Head of caudate nucleus (tissue), 42 donors: ENCODE measurements around the gene LYSMD1.
"Not testable (repeated sequence)": the region's sequence is repeated elsewhere in the genome, so short reads cannot be mapped to it uniquely, and the experiment has no call there.

Experiments used
- DNase-seq, 42 donors: peaks; one replicate each; pipeline versions ENCODE4 v3.0.0 to v3.0.0-alpha.2; 2020 to 2021; ENCODE audit warnings: mixed read lengths in 7 of 42
- intact Hi-C: fragments of 100-400 bp; cut with DNase I; formaldehyde crosslinking; loops from one replicate; pipeline ENCODE4 v1.15.0; 2022

LYSMD1 gene, protein sequence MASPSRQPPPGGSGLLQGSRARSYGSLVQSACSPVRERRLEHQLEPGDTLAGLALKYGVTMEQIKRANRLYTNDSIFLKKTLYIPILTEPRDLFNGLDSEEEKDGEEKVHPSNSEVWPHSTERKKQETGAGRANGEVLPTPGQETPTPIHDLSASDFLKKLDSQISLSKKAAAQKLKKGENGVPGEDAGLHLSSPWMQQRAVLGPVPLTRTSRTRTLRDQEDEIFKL

GRCh38 chr1:151165738-151166504, at the start of gene LYSMD1, which contains the start of gene SCNM1:
LYSMD1 (minus strand) TSS chr1:151165902; CDS start chr1:151165258, 644 bp downstream.
SCNM1 (plus strand) TSS chr1:151166144; CDS start chr1:151166153, 9 bp downstream.
- intact Hi-C loops, result no loop called here
- peak; percentile 89 to 99 (median 98) for DNase-seq

DNA sequence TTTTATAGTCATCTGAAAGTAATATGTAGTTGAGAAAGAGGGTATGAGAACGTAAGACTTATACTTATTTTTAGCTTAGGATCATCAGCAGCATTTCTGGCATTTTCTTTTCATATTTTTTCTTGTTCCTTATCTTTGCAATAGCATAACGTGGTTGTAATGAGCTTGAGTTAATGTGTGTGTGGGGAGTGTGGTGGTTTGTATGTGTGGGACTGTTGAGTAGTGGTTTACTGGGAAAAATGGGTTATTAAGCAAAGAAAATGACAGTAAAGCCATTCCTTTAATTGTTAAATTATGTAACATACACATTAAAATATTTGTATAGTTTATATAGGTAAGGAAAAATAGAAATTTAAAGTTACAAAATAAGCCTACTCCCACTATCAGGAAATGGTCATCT, 47.9 kb upstream of the LYSMD1 start:
- intact Hi-C loops, result no loop called here
- no peak for DNase-seq

DNA sequence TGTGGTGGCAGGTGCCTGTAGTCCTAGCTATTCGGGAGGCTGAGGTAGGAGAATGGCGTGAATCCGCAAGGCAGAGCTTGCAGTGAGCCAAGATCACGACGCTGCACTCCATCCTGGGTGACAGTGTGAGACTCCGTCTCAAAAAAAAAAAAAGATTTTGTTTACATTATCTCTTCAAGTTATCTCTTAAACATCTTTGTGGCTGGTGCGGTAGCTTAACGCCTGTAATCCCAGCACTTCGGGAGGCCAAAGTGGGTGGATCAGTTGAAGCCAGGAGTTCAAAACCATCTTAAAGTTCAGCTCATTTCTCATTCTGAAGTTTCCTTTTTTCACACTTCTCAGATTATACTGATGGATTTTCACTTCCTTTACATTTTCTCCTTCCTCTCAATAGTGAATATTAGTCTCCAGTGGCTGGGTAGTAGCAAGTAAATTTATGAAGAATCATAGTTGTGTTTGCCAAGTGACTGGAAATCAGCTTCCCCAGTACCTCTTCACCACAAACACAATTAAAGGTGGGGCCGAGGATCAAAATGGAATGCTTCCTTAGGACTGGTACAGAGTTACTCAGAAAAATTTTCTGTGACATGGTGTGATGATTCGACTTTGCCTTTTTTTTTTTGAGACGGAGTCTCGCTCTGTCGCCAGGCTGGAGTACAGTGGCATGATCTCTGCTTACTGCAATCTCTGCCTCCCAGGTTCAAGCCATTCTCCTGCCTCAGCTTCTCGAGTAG, 46.4 kb upstream of the LYSMD1 start:
- no peak for DNase-seq
- intact Hi-C loops, result no loop called here

GRCh38 chr1:151210830-151211229, 45.1 kb upstream of the LYSMD1 start:
- intact Hi-C loops, result no loop called here
- no peak for DNase-seq

DNA sequence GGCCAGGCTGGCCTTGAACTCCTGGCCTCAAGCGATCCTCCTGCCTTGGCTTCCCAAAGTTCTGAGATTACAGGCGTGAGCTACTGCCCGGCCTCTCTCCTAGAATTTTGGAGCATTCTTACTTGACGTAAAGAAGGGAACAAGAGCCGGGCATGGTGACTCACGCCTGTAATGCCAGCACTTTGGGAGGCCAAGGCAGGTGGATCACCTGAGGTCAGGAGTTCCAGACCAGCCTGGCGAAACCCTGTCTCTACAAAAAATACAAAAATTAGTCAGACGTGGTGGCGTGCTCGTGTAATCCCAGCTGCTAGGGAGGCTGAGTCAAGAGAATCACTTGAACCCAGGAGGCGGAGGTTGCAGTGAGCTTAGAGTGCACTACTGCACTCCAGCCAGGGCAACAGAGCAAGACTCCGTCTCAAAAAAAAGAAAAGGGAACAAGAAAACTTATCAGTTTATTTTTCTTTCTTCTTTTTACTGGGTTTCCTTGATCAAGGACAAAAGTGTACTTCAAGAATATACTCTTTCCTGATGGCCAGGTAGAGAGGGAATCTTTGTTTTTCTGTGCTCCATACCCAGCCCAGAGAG, 39.8 kb upstream of the LYSMD1 start:
- intact Hi-C loops, DNase-seq: not testable (repeated sequence)

DNA sequence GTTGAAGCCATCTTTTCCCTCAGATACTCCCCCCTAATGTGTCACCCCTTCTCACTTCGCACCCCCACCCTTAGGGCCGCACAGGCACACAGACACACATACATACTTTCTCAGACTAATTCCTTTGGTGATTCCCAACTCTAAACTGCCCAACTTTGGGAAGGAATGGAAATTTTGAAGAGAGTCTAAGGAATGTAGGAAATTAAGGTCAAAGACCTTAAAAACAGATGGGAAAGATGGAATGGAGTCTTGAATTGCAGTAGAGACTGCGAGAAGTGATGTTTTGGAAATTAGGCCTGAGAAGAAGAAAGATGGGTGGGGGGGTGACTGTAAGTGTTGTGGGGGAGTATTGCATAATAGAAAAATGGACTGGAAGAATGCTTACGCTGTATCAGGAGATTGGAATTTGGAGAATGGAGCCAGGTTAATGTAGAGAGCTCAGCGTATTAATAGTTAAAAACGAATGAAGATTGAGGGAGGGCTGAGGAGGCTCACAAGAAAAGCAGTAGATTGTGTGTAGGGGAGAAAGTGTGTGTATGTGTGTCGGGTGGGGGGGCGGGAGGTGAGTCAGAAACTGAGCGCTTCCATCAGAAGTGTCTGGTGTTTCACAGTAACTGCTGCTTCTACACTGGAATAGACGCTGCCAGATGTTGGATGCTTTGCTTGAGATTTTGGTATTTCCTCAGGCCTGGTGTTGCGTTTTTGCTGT, 34.3 kb upstream of the LYSMD1 start:
- peak in 11 of 42 donors; percentile 4 to 60 (median 27) for DNase-seq
- intact Hi-C loops, result loop anchor here (2.0 to 10.0 kb wide), 2 partner anchors 55 to 145 kb away; partner anchors contain the start of genes PSMD4 and RFX5

GRCh38 chr1:151198254-151199127, 32.8 kb upstream of the LYSMD1 start, which contains the start of gene PIP5K1A:
PIP5K1A (plus strand) TSS chr1:151198552; CDS start chr1:151198997, 445 bp downstream.
- DNase-seq, result peak; percentile 95 to 100 (median 99)
- intact Hi-C loops, result loop anchor here (2.0 to 10.0 kb wide), 2 partner anchors 56 to 146 kb away; partner anchors contain the start of genes PSMD4 and RFX5

DNA sequence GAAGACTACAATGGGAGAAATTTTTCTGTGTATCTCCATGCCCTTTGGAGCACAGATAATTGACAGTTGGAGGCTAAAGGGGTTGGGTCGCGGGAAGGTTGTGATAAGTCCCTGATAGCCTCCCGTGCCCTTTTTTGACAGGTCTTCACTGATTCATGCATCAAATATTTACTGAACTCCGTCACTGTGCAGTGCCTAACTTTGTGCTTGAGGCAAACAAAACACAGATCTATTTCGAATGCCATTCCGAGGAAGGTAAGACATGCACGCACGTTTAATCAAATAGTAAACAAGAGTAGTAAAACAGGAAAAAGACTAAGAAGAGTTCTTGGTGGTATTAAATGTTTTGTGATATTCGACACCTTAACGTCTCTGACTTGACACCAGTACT, 32.2 kb upstream of the LYSMD1 start:
- DNase-seq, result no peak
- intact Hi-C loops, result loop anchor here (2.0 to 10.0 kb wide), 2 partner anchors 57 to 147 kb away; partner anchors contain the start of genes PSMD4 and RFX5

DNA sequence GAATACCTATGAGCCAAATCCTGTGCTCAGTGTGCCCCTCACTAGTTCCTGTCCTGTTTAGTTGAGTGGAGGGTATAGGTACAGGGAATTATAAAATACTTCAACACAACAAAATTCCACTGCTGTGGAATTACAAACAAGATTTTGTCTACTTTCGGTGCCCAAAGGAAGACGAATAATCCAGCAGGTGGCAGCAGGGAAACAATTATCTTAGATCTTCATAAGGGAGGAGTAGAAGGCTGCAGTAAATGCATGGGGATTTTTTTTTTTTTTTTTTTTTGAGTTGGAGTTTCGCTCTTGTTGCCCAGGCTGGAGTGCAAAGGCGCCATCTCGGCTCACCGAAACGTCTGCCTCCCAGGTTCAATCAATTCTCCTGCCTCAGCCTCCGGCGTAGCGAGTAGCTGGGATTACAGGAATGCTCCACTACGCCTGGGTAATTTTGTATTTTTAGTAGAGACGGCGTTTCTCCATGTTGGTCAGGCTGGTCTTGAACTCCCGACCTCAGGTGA, 30.6 kb upstream of the LYSMD1 start:
- intact Hi-C loops, result loop anchor here (10.0 kb wide), 1 partner anchor 148 kb away; the partner anchor contains the start of gene RFX5
- DNase-seq, result peak in 38 of 42 donors; percentile 28 to 89 (median 66)

GRCh38 chr1:151194894-151195594, 29.3 kb upstream of the LYSMD1 start:
- intact Hi-C loops, result loop anchor here (10.0 kb wide), 1 partner anchor 150 kb away; the partner anchor contains the start of gene RFX5
- DNase-seq, result peak; percentile 35 to 90 (median 66)

DNA sequence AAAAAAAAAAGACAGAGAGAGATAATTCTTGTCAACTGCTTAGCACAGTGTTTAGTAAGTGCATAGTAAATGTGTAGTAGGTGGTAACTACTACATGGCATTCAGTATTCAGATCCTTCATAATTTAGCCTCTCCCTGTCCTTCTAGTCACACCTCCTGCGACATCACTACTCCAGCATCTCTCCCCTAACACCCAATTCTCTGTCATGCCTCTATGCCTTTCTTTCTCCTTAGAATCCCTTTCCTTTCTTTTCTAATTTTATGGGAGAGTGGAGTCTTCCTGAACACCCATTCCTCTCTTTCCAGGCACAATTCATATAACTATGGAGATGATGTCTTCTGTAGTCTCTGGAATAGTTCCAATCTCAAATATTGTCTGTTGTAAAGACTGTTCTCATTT, 28.2 kb upstream of the LYSMD1 start:
- intact Hi-C loops, result loop anchor here (10.0 kb wide), 1 partner anchor 151 kb away; the partner anchor contains the start of gene RFX5
- DNase-seq, result no peak

- no peak for DNase-seq
- intact Hi-C loops, result loop anchor here (10.0 kb wide), 1 partner anchor 151 kb away; the partner anchor contains the start of gene RFX5
Measured at GRCh38 chr1:151193304-151193703, 27.6 kb upstream of the LYSMD1 start.

DNA sequence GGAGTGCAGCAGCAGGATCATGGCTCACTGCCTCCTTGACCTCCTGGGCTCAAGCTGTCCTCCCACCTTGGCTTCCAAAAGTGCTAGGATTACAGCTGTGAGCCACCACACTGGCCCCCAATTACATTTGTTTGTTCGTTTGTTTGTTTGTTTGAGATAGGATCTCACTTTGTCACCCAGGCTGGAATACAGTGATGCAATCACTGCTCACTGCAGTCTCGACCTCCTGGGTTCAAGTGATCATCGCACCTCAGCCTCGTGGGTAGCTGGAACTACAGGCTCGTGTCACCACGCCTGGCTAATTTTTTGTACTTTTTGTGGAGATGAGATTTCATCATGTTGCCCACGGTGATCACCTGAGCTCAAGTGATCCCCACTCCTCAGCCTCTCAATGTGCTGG, 26.3 kb upstream of the LYSMD1 start:
- DNase-seq, result no peak
- intact Hi-C loops, result loop anchor here (10.0 kb wide), 1 partner anchor 153 kb away; the partner anchor contains the start of gene RFX5

- peak; percentile 78 to 95 (median 89) for DNase-seq
- intact Hi-C loops, result loop anchor here (10.0 kb wide), 1 partner anchor 155 kb away; the partner anchor contains the start of gene RFX5
Measured at GRCh38 chr1:151189637-151190445, 24.1 kb upstream of the LYSMD1 start, which contains the start of gene VPS72. VPS72 (minus strand) TSS chr1:151190197; CDS start chr1:151190121, 76 bp downstream.

- DNase-seq, intact Hi-C loops: not testable (repeated sequence)
Measured at GRCh38 chr1:151188667-151189066, 23.0 kb upstream of the LYSMD1 start.
